Prostate gland (tissue), 2 donors: ENCODE measurements around the gene KAZN.

Experiments used
- CTCF ChIP-seq, 4 experiments: fragments of 200-600 bp in 2 of 4; fragments of 450-650 bp in 2 of 4; sonication (generic) in 2 of 4; IDR thresholded peaks; 1 replicate in 3 of 4; 2 replicates in 1 of 4; pipeline ENCODE4 v1.5.1; 2016 to 2019; ENCODE audit warnings: antibody characterized with exemption in 4 of 4, mild to moderate bottlenecking in 2 of 4, moderate library complexity in 2 of 4
- POLR2AphosphoS5 ChIP-seq: sonication (generic); formaldehyde crosslinking; IDR thresholded peaks from one replicate; pipeline ENCODE4 v1.6.1; 2017; ENCODE audit warnings: antibody characterized with exemption

- TF ChIP-seq CTCF (IDR thresholded peaks at IDR 0.05) = no peak
- TF ChIP-seq POLR2AphosphoS5 = no peak
Measured at GRCh38 chr1:14825396-14825795, 226.9 kb downstream of the KAZN start.
